ENCODE data around the gene WASF3.

- TF ChIP-seq ZFX (IDR thresholded peaks at IDR 0.05) (no peak), SP1 (IDR thresholded peaks at IDR 0.05; ENCODE audit: low read depth) (no peak), CTCF (IDR thresholded peaks at IDR 0.05 in 2 of 3, conservative IDR thresholded peaks at IDR 0.05 in 1 of 3; ENCODE audit: borderline replicate concordance in 1 of 3, insufficient read depth in 1 of 3, low read depth in 2 of 3, low read length in 2 of 3) (no peak), TCF7L2 (IDR thresholded peaks at IDR 0.05; ENCODE audit: borderline replicate concordance, extremely low read depth, insufficient read depth, insufficient read length) (no peak), MAX (IDR thresholded peaks at IDR 0.05) (no peak), REST (IDR thresholded peaks at IDR 0.05; ENCODE audit: low read depth) (no peak), POLR2A (IDR thresholded peaks at IDR 0.05; ENCODE audit: borderline replicate concordance, extremely low read depth, insufficient read depth, insufficient read length) (no peak)
These were observed 42.4 kb downstream of the WASF3 start for GRCh38 chr13:26599860-26600259.
